Heart left ventricle (tissue), 13 donors: ENCODE measurements around the gene PPFIA3.

ENCODE experiments used
- POLR2A ChIP-seq, 2 donors: fragments of 450-650 bp; IDR thresholded peaks; one replicate each; pipeline ENCODE4 v1.6.1; 2017; ENCODE audit warnings: antibody characterized with exemption in 2 of 2, mild to moderate bottlenecking in 2 of 2, moderate library complexity in 2 of 2
- TF ChIP-seq, protein P1 (sequence below), 12 donors: fragments of 200-600 bp; sonication (generic) in 4 of 12; IDR thresholded peaks; one replicate each; pipeline versions ENCODE4 v1.5.0 to v1.8.0; 2018 to 2022; ENCODE audit warnings: antibody characterized with exemption in 12 of 12, mild to moderate bottlenecking in 5 of 12
- donor health status: ischemic (EF 13 %, LVEDD 7.1; RV severe dilation, severe dysfunction).
- donor health status: DM: no; HTN: yes; CAD: no.
- donor health status: DM: no; HTN: no; CAD: no.
- donor health status: ischemic (EF 25% LVEDD 6.9; RV normal size, moderate dysfunction).
- donor health status: ischemic (EF 25% LVEDD 5.7; RV mildly dilated, moderate dysfunction).
- donor health status: ischemic (EF 35%, LVEDD 5.7; RV mildly dilated, moderate dysfunction).
- donor health status: nonischemic (EF 11% LVEDD 7.7; RV severe dilation, severe dysfunction).
- donor health status: DM: yes; HTN: yes; CAD: no.
- donor health status: PGD.
- donor health status: ischemic (EF 29% LVEDD 5.4; RV normal size, mild dysfunction).
- donor health status: nonischemic (EF 23%, LVEDD 6.1; RV moderate dilation, normal function).

- TF ChIP-seq, protein P1, sequence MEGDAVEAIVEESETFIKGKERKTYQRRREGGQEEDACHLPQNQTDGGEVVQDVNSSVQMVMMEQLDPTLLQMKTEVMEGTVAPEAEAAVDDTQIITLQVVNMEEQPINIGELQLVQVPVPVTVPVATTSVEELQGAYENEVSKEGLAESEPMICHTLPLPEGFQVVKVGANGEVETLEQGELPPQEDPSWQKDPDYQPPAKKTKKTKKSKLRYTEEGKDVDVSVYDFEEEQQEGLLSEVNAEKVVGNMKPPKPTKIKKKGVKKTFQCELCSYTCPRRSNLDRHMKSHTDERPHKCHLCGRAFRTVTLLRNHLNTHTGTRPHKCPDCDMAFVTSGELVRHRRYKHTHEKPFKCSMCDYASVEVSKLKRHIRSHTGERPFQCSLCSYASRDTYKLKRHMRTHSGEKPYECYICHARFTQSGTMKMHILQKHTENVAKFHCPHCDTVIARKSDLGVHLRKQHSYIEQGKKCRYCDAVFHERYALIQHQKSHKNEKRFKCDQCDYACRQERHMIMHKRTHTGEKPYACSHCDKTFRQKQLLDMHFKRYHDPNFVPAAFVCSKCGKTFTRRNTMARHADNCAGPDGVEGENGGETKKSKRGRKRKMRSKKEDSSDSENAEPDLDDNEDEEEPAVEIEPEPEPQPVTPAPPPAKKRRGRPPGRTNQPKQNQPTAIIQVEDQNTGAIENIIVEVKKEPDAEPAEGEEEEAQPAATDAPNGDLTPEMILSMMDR (IDR thresholded peaks at IDR 0.05): no peak
- TF ChIP-seq POLR2A (IDR thresholded peaks at IDR 0.05): no peak
Measured at GRCh38 chr19:49182848-49183375, 63.6 kb downstream of the PPFIA3 start.
